Smooth muscle cell (in vitro differentiated cells): Measurements from ENCODE around the gene E2F4. TPM values are rescaled to one million over a fixed set of nuclear protein-coding genes. Genes with fewer than 3 reads are reported as not detected.

Experiments
- DNase-seq: peaks from one replicate; lab custom pipeline; 2025; ENCODE audit not compliant: unreplicated experiment; lab: John Stamatoyannopoulos, UW
- H2AFZ ChIP-seq: fragments of 200-600 bp; sonication (generic); 2 replicates; pipeline ENCODE4 v1.6.0; 2016; ENCODE audit warnings: antibody characterized with exemption, low read depth, mild to moderate bottlenecking
- H3F3A ChIP-seq: fragments of 200-600 bp; sonication (generic); 2 replicates; pipeline ENCODE4 v1.6.0; 2017; ENCODE audit warnings: antibody characterized with exemption, low read depth
- H3K27ac ChIP-seq: fragments of 200-600 bp; sonication (generic); 2 replicates; pipeline ENCODE4 v1.5.1; 2016; ENCODE audit warnings: low read depth, mild to moderate bottlenecking
- H3K27me3 ChIP-seq: fragments of 200-600 bp; sonication (generic); 2 replicates; pipeline ENCODE4 v1.6.1; 2016; ENCODE audit warnings: low read depth, mild to moderate bottlenecking
- H3K36me3 ChIP-seq: fragments of 200-600 bp; sonication (generic); 2 replicates; pipeline ENCODE4 v1.5.1; 2016; ENCODE audit warnings: low read depth
- H3K4me1 ChIP-seq: fragments of 200-600 bp; sonication (generic); 2 replicates; pipeline ENCODE4 v1.5.1; 2016; ENCODE audit warnings: low read depth
- H3K4me2 ChIP-seq: fragments of 200-600 bp; sonication (generic); 2 replicates; pipeline ENCODE4 v1.6.0; 2016; ENCODE audit warnings: mild to moderate bottlenecking
- H3K4me3 ChIP-seq: fragments of 200-600 bp; sonication (generic); 2 replicates; pipeline ENCODE4 v1.5.1; 2016; ENCODE audit warnings: mild to moderate bottlenecking
- H3K79me2 ChIP-seq: fragments of 200-600 bp; sonication (generic); 2 replicates; pipeline ENCODE4 v1.6.0; 2016; ENCODE audit warnings: low read depth, mild to moderate bottlenecking
- H3K9ac ChIP-seq: fragments of 200-600 bp; sonication (generic); 2 replicates; pipeline ENCODE4 v1.6.0; 2016; ENCODE audit warnings: low read depth
- H3K9me3 ChIP-seq: fragments of 200-600 bp; sonication (generic); replicated peaks from 2 replicates; pipeline ENCODE4 v1.5.1; 2016; ENCODE audit warnings: low read depth
- H4K20me1 ChIP-seq: fragments of 200-600 bp; sonication (generic); 2 replicates; pipeline ENCODE4 v1.6.0; 2016; ENCODE audit warnings: low read depth
- CTCF ChIP-seq: fragments of 200-600 bp; sonication (generic); IDR thresholded peaks from 2 replicates; pipeline ENCODE4 v1.5.1; 2017; ENCODE audit warnings: borderline replicate concordance, mild to moderate bottlenecking, antibody characterized with exemption; ENCODE audit not compliant: insufficient read depth, poor library complexity, severe bottlenecking
- WGBS: methylation state at CpG from one replicate; pipeline ENCODE4 v1.1.7; 2016; ENCODE audit warnings: low lambda C conversion rate; 5-methylcytosine and 5-hydroxymethylcytosine counted together
- polyA plus RNA-seq: library from polyadenylated mRNA; unstranded; fragments of >200 nt; fragmentation: Nextera tagmentation; extraction: Ambion mirVana; gene quantifications from 2 replicates; pipeline ENCODE4 v1.2.1, GENCODE V29; 2016
- total RNA-seq: library from RNA; depleted of rRNA; stranded (reverse); fragments of >200 nt; gene quantifications from 2 replicates; pipeline ENCODE4 v1.2.3, GENCODE V29; 2014

E2F4 gene
- total RNA-seq (50.1 and 53.8 TPM in 2 replicates), polyA plus RNA-seq (49.9 and 60.9 TPM in 2 replicates)

GRCh38 chr16:67191995-67192681 is at the start of gene E2F4:
TSS of gene E2F4 (plus strand) at chr16:67192155. CDS start at chr16:67192228, 73 bp downstream.
- Histone ChIP-seq H3K9ac (peak within 1 kb of the TSS; percentile 92), H3K27me3 (no peaks in the 10 kb centered on the region), H3K9me3 (no peaks in the 10 kb centered on the region), H4K20me1 (peaks cover 32% of the 10 kb centered on the region), H3K4me3 (peak within 1 kb of the TSS; percentile 94), H3F3A (peaks cover 5% of the 10 kb centered on the region), H3K79me2 (peaks cover 27% of the 10 kb centered on the region), H3K4me1 (peaks cover 18% of the 10 kb centered on the region), H3K4me2 (peak within 1 kb of the TSS; percentile 100), H2AFZ (peak within 1 kb of the TSS; percentile 44), H3K27ac (peak within 1 kb of the TSS; percentile 43), H3K36me3 (no peaks in the 10 kb centered on the region)
- DNase-seq, result peak; percentile 53
- no peak for TF ChIP-seq CTCF
- WGBS, result under 1% methylated on average over 52 of the region's 54 CpGs

- no peak overlapping the region for H3K4me2 ChIP-seq
- DNase-seq, result no peak
- no peak overlapping the region for H3K9ac ChIP-seq
- H3K4me3 ChIP-seq, result no peak overlapping the region
- H3K27ac ChIP-seq, result no peak overlapping the region
- no peak for TF ChIP-seq CTCF
- H3F3A ChIP-seq, result no peaks in the 10 kb centered on the region
- H3K36me3 ChIP-seq, result peaks cover 11% of the 10 kb centered on the region
- WGBS, result 92% methylated on average over 9 of the region's 9 CpGs
- no peak overlapping the region for H2AFZ ChIP-seq
- H3K9me3 ChIP-seq, result no peaks in the 10 kb centered on the region
- H3K27me3 ChIP-seq, result no peaks in the 10 kb centered on the region
- H3K4me1 ChIP-seq, result no peaks in the 10 kb centered on the region
- H4K20me1 ChIP-seq, result no peaks in the 10 kb centered on the region
- H3K79me2 ChIP-seq, result no peaks in the 10 kb centered on the region
Measured at GRCh38 chr16:67142342-67142741, 49.6 kb upstream of the E2F4 start.

GRCh38 chr16:67144943-67145342 is 47.0 kb upstream of the E2F4 start:
- Histone ChIP-seq H3K36me3 (peaks cover 11% of the 10 kb centered on the region), H3K79me2 (no peaks in the 10 kb centered on the region), H3F3A (no peaks in the 10 kb centered on the region), H3K9me3 (no peaks in the 10 kb centered on the region), H4K20me1 (peaks cover 14% of the 10 kb centered on the region), H3K27me3 (no peaks in the 10 kb centered on the region), H3K4me2 (no peak overlapping the region), H3K9ac (no peak overlapping the region), H3K4me3 (no peak overlapping the region), H2AFZ (no peak overlapping the region), H3K4me1 (no peaks in the 10 kb centered on the region), H3K27ac (no peak overlapping the region)
- no peak for TF ChIP-seq CTCF
- WGBS, result 98% methylated on average over 2 of the region's 2 CpGs
- DNase-seq, result no peak

- Histone ChIP-seq H2AFZ (no peak overlapping the region), H3K27ac (no peak overlapping the region), H3K4me2 (no peak overlapping the region), H3K4me1 (no peaks in the 10 kb centered on the region), H3K4me3 (no peak overlapping the region), H3K79me2 (no peaks in the 10 kb centered on the region), H4K20me1 (peaks cover 15% of the 10 kb centered on the region), H3F3A (no peaks in the 10 kb centered on the region), H3K27me3 (no peaks in the 10 kb centered on the region), H3K9ac (no peak overlapping the region), H3K9me3 (no peaks in the 10 kb centered on the region), H3K36me3 (peaks cover 8% of the 10 kb centered on the region)
- DNase-seq, result no peak
- TF ChIP-seq CTCF, result no peak
- WGBS, result 100% methylated on average over 2 of the region's 2 CpGs
Measured at GRCh38 chr16:67145746-67146145, 46.2 kb upstream of the E2F4 start.
